PC-9 (cell line): Measurements from ENCODE around the gene PLPP3. TPM values are rescaled to one million over a fixed set of nuclear protein-coding genes. Genes with fewer than 3 reads are reported as not detected.

Experiments used
- BruUV-seq: library from RNA; stranded (reverse); fragments of 400-500 nt; replicated peaks from 2 replicates; lab custom pipeline; 2021; lab: Mats Ljungman, UMichigan
- CTCF ChIA-PET: fragments of 300-600 bp; sonication (Branson Sonifier 250); formaldehyde crosslinking; loops from one replicate; lab custom pipeline; 2022; ENCODE audit warnings: antibody characterized with exemption; lab: Charles Lee
- POLR2A ChIA-PET: fragments of 300-600 bp; sonication (Branson Sonifier 250); formaldehyde crosslinking; loops from one replicate; lab custom pipeline; 2022; ENCODE audit warnings: antibody characterized with exemption; ENCODE audit not compliant: unreplicated experiment; lab: Charles Lee
- DNase-seq, 2 experiments: peaks; one replicate each; pipeline versions ENCODE4 v3.0.0 to v3.0.0-alpha.2; 2015 to 2022; ENCODE audit warnings: mixed read lengths in 1 of 2
- H2AFZ ChIP-seq: fragments of 200-600 bp; sonication (generic); 2 replicates; pipeline ENCODE4 v1.8.1; 2017; ENCODE audit warnings: antibody characterized with exemption
- H3F3A ChIP-seq: fragments of 200-600 bp; sonication (generic); 2 replicates; pipeline ENCODE4 v1.8.1; 2017; ENCODE audit warnings: antibody characterized with exemption, mild to moderate bottlenecking, low read depth; ENCODE audit not compliant: insufficient read depth
- H3K27ac ChIP-seq: fragments of 200-600 bp; sonication (generic); 2 replicates; pipeline ENCODE4 v1.6.1; 2016; ENCODE audit warnings: mixed run types
- H3K27me3 ChIP-seq: fragments of 200-600 bp; sonication (generic); 2 replicates; pipeline ENCODE4 v1.6.1; 2016; ENCODE audit warnings: low read depth, mixed run types; ENCODE audit not compliant: insufficient read depth
- H3K36me3 ChIP-seq: fragments of 200-600 bp; sonication (generic); 2 replicates; pipeline ENCODE4 v1.6.1; 2016; ENCODE audit warnings: low read depth, mixed run types
- H3K4me1 ChIP-seq: fragments of 200-600 bp; sonication (generic); replicated peaks from 2 replicates; pipeline ENCODE4 v1.6.1; 2016; ENCODE audit warnings: mixed run types; ENCODE audit not compliant: insufficient read depth
- H3K4me2 ChIP-seq: fragments of 200-600 bp; sonication (generic); 2 replicates; pipeline ENCODE4 v1.6.1; 2017; ENCODE audit warnings: mixed run types
- H3K4me3 ChIP-seq: fragments of 200-600 bp; sonication (generic); 2 replicates; pipeline ENCODE4 v1.6.1; 2016; ENCODE audit warnings: mixed run types
- H3K79me2 ChIP-seq: fragments of 200-600 bp; sonication (generic); 2 replicates; pipeline ENCODE4 v1.6.1; 2017; ENCODE audit warnings: low read depth, mixed run types
- H3K9me2 ChIP-seq: fragments of 200-600 bp; sonication (generic); 2 replicates; pipeline ENCODE4 v1.8.1; 2017; ENCODE audit warnings: mild to moderate bottlenecking; ENCODE audit not compliant: insufficient read depth
- H3K9me3 ChIP-seq: fragments of 200-600 bp; sonication (generic); 2 replicates; pipeline ENCODE4 v1.8.1; 2016; ENCODE audit warnings: low read depth; ENCODE audit not compliant: insufficient read depth
- H4K20me1 ChIP-seq: fragments of 200-600 bp; sonication (generic); 2 replicates; pipeline ENCODE4 v1.8.1; 2017; ENCODE audit not compliant: insufficient read depth
- CTCF ChIP-seq: fragments of 200-600 bp; sonication (generic); conservative IDR thresholded peaks from 2 replicates; pipeline ENCODE4 v1.6.1; 2017; ENCODE audit warnings: mixed run types, antibody characterized with exemption, mild to moderate bottlenecking, moderate library complexity
- EZH2 ChIP-seq: fragments of 200-600 bp; sonication (generic); IDR thresholded peaks from 2 replicates; pipeline ENCODE4 v1.8.0; 2017; ENCODE audit warnings: antibody characterized with exemption, low read depth
- intact Hi-C: fragments of 100-400 bp; cut with micrococcal nuclease; formaldehyde crosslinking; loops from one replicate; pipeline ENCODE4 v1.10.0; 2022; ENCODE audit not compliant: unreplicated experiment
- total RNA-seq: library from RNA; stranded (reverse); gene quantifications from 2 replicates; pipeline ENCODE4 v1.2.3, GENCODE V29; 2021

Gene PLPP3
- total RNA-seq, 1 experiment from 2014 or later, result 22.4 TPM

DNA sequence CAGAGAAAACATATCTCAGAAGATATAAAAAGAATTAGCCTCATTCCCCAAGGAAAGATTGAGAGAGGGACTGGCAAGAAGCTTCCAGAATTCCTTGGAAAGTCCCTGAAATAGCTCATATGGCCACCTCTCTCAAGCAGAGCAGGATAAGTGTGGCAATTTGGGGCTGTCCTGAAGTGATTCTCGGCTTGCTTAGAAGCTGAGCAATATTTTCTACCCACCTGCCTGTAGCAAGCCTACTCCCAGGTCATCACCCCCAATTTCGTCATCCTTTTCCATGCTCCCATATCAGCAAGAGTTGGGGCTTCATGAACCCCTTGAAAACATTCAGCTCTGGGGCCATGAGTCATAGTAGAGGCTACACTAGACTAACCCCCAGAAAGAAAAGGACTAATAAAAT is 131.5 kb downstream of the PLPP3 start:
- Histone ChIP-seq H3K27ac (no peak overlapping the region), H4K20me1 (no peaks in the 10 kb centered on the region), H3K4me1 (no peaks in the 10 kb centered on the region), H3K36me3 (no peaks in the 10 kb centered on the region), H3K79me2 (no peaks in the 10 kb centered on the region), H3K27me3 (no peaks in the 10 kb centered on the region), H2AFZ (no peak overlapping the region), H3K4me2 (no peak overlapping the region), H3F3A (no peaks in the 10 kb centered on the region), H3K9me2 (no peaks in the 10 kb centered on the region), H3K4me3 (no peak overlapping the region), H3K9me3 (no peaks in the 10 kb centered on the region)
- POLR2A ChIA-PET, result interaction anchor here (0.6 kb wide), 1 partner anchor 403 kb away, joined by 5 read pairs; no protein-coding TSS in a partner anchor
- intact Hi-C loops, result no loop called here
- CTCF ChIA-PET, result no interaction called here
- BruUV-seq, result no TSS peak
- TF ChIP-seq CTCF, result no peak
- no peak for TF ChIP-seq EZH2
- no peak for DNase-seq

- H3K4me2 ChIP-seq, result no peak overlapping the region
- TF ChIP-seq CTCF, result no peak
- no peak for TF ChIP-seq EZH2
- H2AFZ ChIP-seq, result no peak overlapping the region
- H3K4me3 ChIP-seq, result no peak overlapping the region
- H3K36me3 ChIP-seq, result no peaks in the 10 kb centered on the region
- BruUV-seq, result no TSS peak
- H4K20me1 ChIP-seq, result no peaks in the 10 kb centered on the region
- H3K27me3 ChIP-seq, result no peaks in the 10 kb centered on the region
- no peaks in the 10 kb centered on the region for H3K9me2 ChIP-seq
- no peak overlapping the region for H3K27ac ChIP-seq
- H3K9me3 ChIP-seq, result no peaks in the 10 kb centered on the region
- no peaks in the 10 kb centered on the region for H3F3A ChIP-seq
- intact Hi-C loops, result no loop called here
- no peaks in the 10 kb centered on the region for H3K79me2 ChIP-seq
- ChIA-PET POLR2A (interaction anchor here (0.6 kb wide), 1 partner anchor 59 kb away, joined by 8 read pairs; no protein-coding TSS in a partner anchor), CTCF (no interaction called here)
- H3K4me1 ChIP-seq, result no peaks in the 10 kb centered on the region
- no peak for DNase-seq
Observed at GRCh38 chr1:56446531-56447098, 132.7 kb downstream of the PLPP3 start.

DNA sequence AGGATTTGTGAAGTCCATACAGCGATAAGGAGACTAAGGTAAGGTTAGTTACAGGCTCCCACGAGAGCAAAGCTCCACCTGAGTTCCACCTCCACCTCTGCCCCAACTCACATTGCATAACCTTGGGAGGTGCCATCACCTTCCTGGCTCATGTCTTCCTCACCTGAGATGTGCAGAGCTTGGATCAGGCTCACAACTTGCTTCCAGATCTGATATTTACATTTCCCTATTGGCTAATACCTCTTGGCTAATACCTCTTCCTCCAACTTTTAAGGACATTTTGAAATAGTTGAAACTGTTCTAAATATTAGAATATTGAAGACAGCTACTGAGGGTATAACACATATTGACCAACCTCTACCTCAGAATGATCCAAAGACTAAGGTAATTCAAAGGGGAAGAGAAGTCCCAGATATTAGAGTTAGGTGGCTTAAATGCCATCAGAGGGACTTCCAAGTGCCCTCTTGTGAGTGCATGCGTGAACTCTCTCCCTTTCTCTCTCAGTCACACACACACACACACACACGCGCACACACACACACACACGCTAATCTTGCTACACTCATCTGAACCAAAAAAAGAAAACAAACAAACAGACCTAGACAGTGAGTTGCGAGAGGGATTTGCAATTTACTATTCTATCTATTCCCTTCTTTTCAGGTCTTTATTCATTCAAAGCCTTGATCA is 134.3 kb downstream of the PLPP3 start:
- Histone ChIP-seq H3K4me3 (no peak overlapping the region), H3K27ac (no peak overlapping the region), H3F3A (no peaks in the 10 kb centered on the region), H3K4me2 (no peak overlapping the region), H3K27me3 (no peaks in the 10 kb centered on the region), H4K20me1 (no peaks in the 10 kb centered on the region), H3K36me3 (no peaks in the 10 kb centered on the region), H3K9me3 (no peaks in the 10 kb centered on the region), H3K79me2 (no peaks in the 10 kb centered on the region), H2AFZ (no peak overlapping the region), H3K9me2 (no peaks in the 10 kb centered on the region), H3K4me1 (no peaks in the 10 kb centered on the region)
- no TSS peak for BruUV-seq
- ChIA-PET CTCF (no interaction called here), POLR2A (no interaction called here)
- intact Hi-C loops, result no loop called here
- DNase-seq, result no peak
- no peak for TF ChIP-seq EZH2
- no peak for TF ChIP-seq CTCF

Other genes with a start within 250 kb of the PLPP3 start
- gene PRKAA2, start 65.8 kb upstream of the PLPP3 start, total RNA-seq, result 4.4 and 5.0 TPM in 2 replicates
- gene FYB2, start 239.8 kb upstream of the PLPP3 start, total RNA-seq, result not detected in 2 replicates